ENCODE results near the gene POLR3A.

GRCh38 chr10:77946084-77946483 lies 83.2 kb downstream of the POLR3A start:
- TF ChIP-seq, protein P1, sequence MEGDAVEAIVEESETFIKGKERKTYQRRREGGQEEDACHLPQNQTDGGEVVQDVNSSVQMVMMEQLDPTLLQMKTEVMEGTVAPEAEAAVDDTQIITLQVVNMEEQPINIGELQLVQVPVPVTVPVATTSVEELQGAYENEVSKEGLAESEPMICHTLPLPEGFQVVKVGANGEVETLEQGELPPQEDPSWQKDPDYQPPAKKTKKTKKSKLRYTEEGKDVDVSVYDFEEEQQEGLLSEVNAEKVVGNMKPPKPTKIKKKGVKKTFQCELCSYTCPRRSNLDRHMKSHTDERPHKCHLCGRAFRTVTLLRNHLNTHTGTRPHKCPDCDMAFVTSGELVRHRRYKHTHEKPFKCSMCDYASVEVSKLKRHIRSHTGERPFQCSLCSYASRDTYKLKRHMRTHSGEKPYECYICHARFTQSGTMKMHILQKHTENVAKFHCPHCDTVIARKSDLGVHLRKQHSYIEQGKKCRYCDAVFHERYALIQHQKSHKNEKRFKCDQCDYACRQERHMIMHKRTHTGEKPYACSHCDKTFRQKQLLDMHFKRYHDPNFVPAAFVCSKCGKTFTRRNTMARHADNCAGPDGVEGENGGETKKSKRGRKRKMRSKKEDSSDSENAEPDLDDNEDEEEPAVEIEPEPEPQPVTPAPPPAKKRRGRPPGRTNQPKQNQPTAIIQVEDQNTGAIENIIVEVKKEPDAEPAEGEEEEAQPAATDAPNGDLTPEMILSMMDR (IDR thresholded peaks at IDR 0.05; ENCODE audit: poor library complexity, severe bottlenecking) = no peak
- TF ChIP-seq EZH2 (IDR thresholded peaks at IDR 0.05; ENCODE audit: borderline replicate concordance, insufficient read depth, low read length, poor library complexity, severe bottlenecking) (no peak), TAF1 (IDR thresholded peaks at IDR 0.05; ENCODE audit: low read depth) (no peak), EP300 (conservative IDR thresholded peaks at IDR 0.05; ENCODE audit: poor library complexity, severe bottlenecking) (no peak), POLR2AphosphoS5 (IDR thresholded peaks at IDR 0.05) (no peak)

Measured in neural cell (in vitro differentiated cells).